T-helper 2 cell treated with Interferon-gamma antibody and Interleukin-4, amounts not matched to agents 5 μg/mL and 100 μg/mL, for 36 hours (primary cell): ENCODE measurements around the gene KHDC1.
"Not testable (repeated sequence)": the region's sequence is repeated elsewhere in the genome, so short reads cannot be mapped to it uniquely, and the experiment has no call there.

Experiments
- DNase-seq: peaks from one replicate; pipeline ENCODE4 v3.0.0; 2021; ENCODE audit warnings: low spot score
- H3K27ac Mint-ChIP-seq: one replicate; pipeline ENCODE4 v1.8.0; 2021; ENCODE audit warnings: mild to moderate bottlenecking, mixed read lengths
- H3K27me3 Mint-ChIP-seq: one replicate; pipeline ENCODE4 v1.8.0; 2021; ENCODE audit warnings: low read depth, mixed read lengths
- H3K36me3 Mint-ChIP-seq: one replicate; pipeline ENCODE4 v1.8.0; 2021; ENCODE audit warnings: low read depth, mixed read lengths
- H3K4me1 Mint-ChIP-seq: one replicate; pipeline ENCODE4 v1.8.0; 2021; ENCODE audit warnings: low read depth, mixed read lengths
- H3K4me3 Mint-ChIP-seq: one replicate; pipeline ENCODE4 v1.8.0; 2022; ENCODE audit warnings: mild to moderate bottlenecking, moderate library complexity, mixed read lengths
- H3K9me3 Mint-ChIP-seq: one replicate; pipeline ENCODE4 v1.8.0; 2021; ENCODE audit warnings: mixed read lengths

KHDC1 gene

GRCh38 chr6:73281684-73282083 lies 18.7 kb upstream of the KHDC1 start:
- H3K27ac Mint-ChIP-seq, H3K9me3 Mint-ChIP-seq, H3K27me3 Mint-ChIP-seq, H3K4me1 Mint-ChIP-seq, H3K4me3 Mint-ChIP-seq, H3K36me3 Mint-ChIP-seq, DNase-seq: not testable (repeated sequence)

DNA sequence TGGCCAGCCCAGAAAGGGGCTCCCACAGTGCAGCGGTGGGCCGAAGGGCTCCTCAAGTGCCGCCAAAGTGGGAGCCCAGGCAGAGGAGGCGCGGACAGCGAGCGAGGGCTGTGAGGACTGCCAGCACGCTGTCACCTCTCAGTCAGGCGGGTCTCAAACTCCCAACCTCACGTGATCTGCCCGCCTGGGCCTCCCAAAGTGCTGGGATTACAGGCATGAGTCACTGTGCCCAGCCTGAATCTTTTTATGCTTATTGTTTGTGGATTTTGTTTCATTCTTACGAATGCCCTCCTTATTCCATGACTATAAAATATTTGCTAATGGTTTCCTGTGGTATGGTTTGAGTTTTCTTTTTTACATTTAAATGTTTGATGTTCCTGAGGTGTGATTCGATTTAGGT lies 6.3 kb upstream of the KHDC1 start:
- H3K27me3 Mint-ChIP-seq, H3K27ac Mint-ChIP-seq, H3K4me3 Mint-ChIP-seq, H3K9me3 Mint-ChIP-seq, DNase-seq: not testable (repeated sequence)
- Mint-ChIP-seq H3K4me1 (peaks cover 22% of the 10 kb centered on the region), H3K36me3 (peaks cover 19% of the 10 kb centered on the region)

- not testable (repeated sequence) for H3K4me3 Mint-ChIP-seq, DNase-seq, H3K27me3 Mint-ChIP-seq, H3K9me3 Mint-ChIP-seq, H3K27ac Mint-ChIP-seq
- peaks cover 26% of the 10 kb centered on the region for H3K4me1 Mint-ChIP-seq
- peaks cover 19% of the 10 kb centered on the region for H3K36me3 Mint-ChIP-seq
These were observed 5.9 kb upstream of the KHDC1 start for GRCh38 chr6:73268896-73269295.

- Mint-ChIP-seq H3K9me3 (no peaks in the 10 kb centered on the region), H3K27me3 (no peaks in the 10 kb centered on the region), H3K4me1 (peaks cover 33% of the 10 kb centered on the region), H3K27ac (no peak overlapping the region), H3K4me3 (peak overlapping the region; percentile 82), H3K36me3 (peaks cover 14% of the 10 kb centered on the region)
- no peak for DNase-seq
These were observed 1.4 kb upstream of the KHDC1 start for GRCh38 chr6:73264446-73264845.

DNA sequence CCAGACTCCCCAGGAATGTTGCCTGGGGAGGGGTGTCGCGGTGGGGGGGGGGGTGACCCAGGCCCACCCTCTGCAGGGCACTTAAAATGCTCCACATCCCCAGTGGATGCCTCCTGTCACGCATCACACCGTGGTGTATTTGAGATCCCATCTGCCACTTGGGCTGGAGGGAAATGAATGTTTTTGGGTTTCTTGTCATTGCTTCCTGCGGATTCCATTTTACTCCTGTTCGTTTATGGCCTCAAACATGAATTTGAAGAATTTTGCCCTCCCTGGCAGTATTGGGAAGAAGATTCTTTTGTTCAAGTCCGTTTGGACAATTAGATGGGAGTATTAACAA lies 544 bp upstream of the KHDC1 start:
- Mint-ChIP-seq H3K27me3 (no peaks in the 10 kb centered on the region), H3K9me3 (no peaks in the 10 kb centered on the region), H3K27ac (peak overlapping the region; percentile 73), H3K4me1 (peaks cover 33% of the 10 kb centered on the region), H3K36me3 (peaks cover 13% of the 10 kb centered on the region), H3K4me3 (peak overlapping the region; percentile 82)
- no peak for DNase-seq

GRCh38 chr6:73258721-73259120 lies 4.3 kb downstream of the KHDC1 start:
- no peak for DNase-seq
- H3K27me3 Mint-ChIP-seq: no peaks in the 10 kb centered on the region
- peaks cover 6% of the 10 kb centered on the region for H3K4me1 Mint-ChIP-seq
- no peak overlapping the region for H3K4me3 Mint-ChIP-seq
- no peaks in the 10 kb centered on the region for H3K36me3 Mint-ChIP-seq
- no peak overlapping the region for H3K27ac Mint-ChIP-seq
- H3K9me3 Mint-ChIP-seq: no peaks in the 10 kb centered on the region

- not testable (repeated sequence) for H3K27ac Mint-ChIP-seq, H3K9me3 Mint-ChIP-seq, H3K27me3 Mint-ChIP-seq, DNase-seq, H3K4me3 Mint-ChIP-seq, H3K36me3 Mint-ChIP-seq, H3K4me1 Mint-ChIP-seq
These were observed 8.7 kb downstream of the KHDC1 start for GRCh38 chr6:73254323-73254722.

DNA sequence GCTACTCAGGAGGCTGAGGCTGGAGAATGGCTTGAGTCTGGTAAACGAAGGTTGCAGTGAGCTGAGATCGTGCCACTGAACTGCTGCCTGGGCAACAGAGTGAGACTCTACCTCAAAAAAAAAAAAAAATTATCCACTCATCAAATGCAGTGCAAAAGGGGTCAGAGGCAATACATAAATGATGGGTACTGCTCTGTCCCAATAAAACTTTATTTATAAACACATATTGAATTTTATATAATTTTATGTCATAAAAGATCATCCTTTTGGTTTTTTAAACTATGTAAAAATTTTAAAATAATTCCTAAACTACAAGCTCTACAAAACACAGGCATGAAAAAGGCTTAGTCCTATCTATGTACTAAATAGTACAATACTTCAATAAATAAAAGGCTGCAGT lies 10.3 kb downstream of the KHDC1 start:
- Mint-ChIP-seq H3K36me3 (no peaks in the 10 kb centered on the region), H3K27me3 (peaks cover 7% of the 10 kb centered on the region), H3K27ac (no peak overlapping the region), H3K4me1 (no peaks in the 10 kb centered on the region), H3K9me3 (no peaks in the 10 kb centered on the region), H3K4me3 (no peak overlapping the region)
- no peak for DNase-seq

- Mint-ChIP-seq H3K9me3 (no peaks in the 10 kb centered on the region), H3K27ac (no peak overlapping the region), H3K4me1 (no peaks in the 10 kb centered on the region), H3K36me3 (no peaks in the 10 kb centered on the region), H3K27me3 (peaks cover 14% of the 10 kb centered on the region), H3K4me3 (no peak overlapping the region)
- DNase-seq: no peak
These were observed 13.0 kb downstream of the KHDC1 start for GRCh38 chr6:73250016-73250415.

DNA sequence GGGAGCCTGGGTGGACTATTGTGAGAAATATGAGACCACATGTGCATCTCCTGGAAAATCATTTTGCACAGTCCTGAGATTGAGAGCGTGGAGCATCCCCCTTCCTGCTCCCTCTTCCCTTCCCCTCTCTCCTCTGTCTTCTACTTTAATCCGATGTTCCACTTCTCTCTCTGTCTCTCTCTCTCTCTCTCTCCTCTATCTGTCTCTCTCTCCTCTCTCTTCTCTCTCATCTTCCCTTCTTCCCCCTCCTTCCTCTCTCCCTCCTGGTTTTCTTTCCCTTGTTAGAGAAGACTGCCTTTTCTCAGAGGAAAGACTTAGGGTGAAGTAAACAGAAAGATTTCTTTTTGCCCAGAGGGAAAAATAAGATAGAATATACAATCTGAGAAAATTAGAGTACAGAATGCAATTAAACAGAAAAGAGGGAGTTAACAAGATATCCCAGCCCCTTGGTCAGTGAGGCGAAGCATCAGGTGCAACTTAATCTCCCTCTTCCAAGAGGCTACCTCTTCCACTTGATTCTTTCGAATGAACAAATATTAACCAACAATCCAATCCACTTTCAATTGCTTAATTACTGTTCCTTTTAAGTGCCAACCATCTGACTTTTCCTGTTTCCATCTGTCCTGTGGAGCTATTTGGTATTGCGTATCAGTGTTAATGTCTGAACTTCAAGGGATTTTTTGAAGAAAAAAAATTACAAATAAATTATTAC lies 14.6 kb downstream of the KHDC1 start:
- H3K27ac Mint-ChIP-seq: no peak overlapping the region
- DNase-seq: no peak
- no peaks in the 10 kb centered on the region for H3K36me3 Mint-ChIP-seq
- peaks cover 19% of the 10 kb centered on the region for H3K27me3 Mint-ChIP-seq
- H3K4me3 Mint-ChIP-seq: no peak overlapping the region
- H3K4me1 Mint-ChIP-seq: no peaks in the 10 kb centered on the region
- no peaks in the 10 kb centered on the region for H3K9me3 Mint-ChIP-seq

DNA sequence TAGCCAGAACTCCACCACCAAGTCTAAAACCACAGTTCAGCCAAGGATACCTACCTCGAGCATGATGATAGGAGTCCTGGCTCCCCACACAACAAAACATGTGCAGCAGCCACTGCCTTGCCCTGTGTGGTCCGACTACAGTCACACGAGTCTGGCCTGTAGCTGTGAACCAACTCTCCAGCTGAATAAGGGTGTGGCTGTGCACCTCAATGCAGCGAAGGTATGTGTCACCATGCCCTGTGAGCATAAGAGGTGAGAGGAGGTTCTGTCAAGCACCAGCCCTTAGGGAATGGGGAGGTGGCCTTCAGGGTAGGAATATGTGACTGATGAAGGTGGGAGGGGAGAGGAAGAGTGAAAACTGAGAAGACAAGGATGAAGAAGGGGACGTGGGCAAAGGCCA lies 21.0 kb downstream of the KHDC1 start:
- Mint-ChIP-seq H3K27ac (no peak overlapping the region), H3K36me3 (no peaks in the 10 kb centered on the region), H3K27me3 (peaks cover 18% of the 10 kb centered on the region), H3K4me1 (no peaks in the 10 kb centered on the region), H3K4me3 (no peak overlapping the region), H3K9me3 (no peaks in the 10 kb centered on the region)
- no peak for DNase-seq

- Mint-ChIP-seq H3K27ac (no peak overlapping the region), H3K4me1 (no peaks in the 10 kb centered on the region), H3K36me3 (no peaks in the 10 kb centered on the region), H3K4me3 (no peak overlapping the region), H3K9me3 (no peaks in the 10 kb centered on the region), H3K27me3 (peaks cover 15% of the 10 kb centered on the region)
- DNase-seq: no peak
These were observed 22.3 kb downstream of the KHDC1 start for GRCh38 chr6:73240730-73241129.

DNA sequence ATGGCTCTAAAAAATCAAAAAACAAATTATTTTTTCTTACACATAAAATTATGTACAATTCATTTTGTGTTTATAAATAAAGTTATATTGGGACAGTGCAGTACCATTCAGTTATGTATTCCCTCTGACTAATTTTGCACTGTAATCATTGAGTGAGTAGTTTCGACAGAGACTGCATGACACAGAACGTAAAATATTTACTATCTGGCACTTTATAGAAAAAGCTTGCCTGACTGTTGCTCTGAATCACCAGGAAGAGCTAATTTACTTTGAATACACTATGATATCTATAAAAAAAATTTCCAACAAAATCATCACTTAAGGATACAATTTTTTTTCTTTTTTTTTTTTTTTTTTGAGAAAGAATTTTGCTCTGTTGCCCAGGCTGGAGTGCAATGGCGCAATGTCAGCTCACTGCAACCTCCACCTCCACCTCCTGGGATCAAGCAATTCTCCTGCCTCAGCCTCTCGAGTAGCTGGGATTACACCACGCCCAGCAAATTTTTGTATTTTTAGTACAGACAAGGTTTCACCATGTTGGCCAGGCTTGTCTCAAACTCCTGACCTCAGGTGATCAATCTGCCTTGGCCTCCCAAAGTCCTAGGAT lies 26.7 kb downstream of the KHDC1 start:
- no peaks in the 10 kb centered on the region for H3K9me3 Mint-ChIP-seq
- no peaks in the 10 kb centered on the region for H3K4me1 Mint-ChIP-seq
- no peak overlapping the region for H3K27ac Mint-ChIP-seq
- H3K4me3 Mint-ChIP-seq: no peak overlapping the region
- H3K36me3 Mint-ChIP-seq: no peaks in the 10 kb centered on the region
- no peak for DNase-seq
- no peaks in the 10 kb centered on the region for H3K27me3 Mint-ChIP-seq

DNA sequence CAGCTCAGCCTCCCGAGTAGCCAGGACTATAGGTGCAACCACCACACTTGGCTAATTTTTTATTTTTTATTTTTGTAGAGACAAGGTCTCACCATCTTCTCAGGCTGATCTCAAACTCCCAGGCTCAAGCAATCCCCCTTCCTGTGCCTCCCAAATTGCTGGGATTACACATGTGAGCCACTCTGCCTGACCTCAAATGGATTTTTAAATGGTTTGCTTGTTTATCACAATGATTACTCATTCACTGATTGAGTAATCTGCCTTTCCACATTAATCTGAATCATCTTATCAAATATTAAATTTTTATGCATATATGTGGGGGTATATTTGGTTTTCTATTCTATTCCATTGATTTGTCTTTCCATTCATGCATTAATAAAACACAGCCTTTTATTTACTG lies 28.3 kb downstream of the KHDC1 start:
- no peak for DNase-seq
- Mint-ChIP-seq H3K27me3 (no peaks in the 10 kb centered on the region), H3K27ac (no peak overlapping the region), H3K36me3 (no peaks in the 10 kb centered on the region), H3K4me3 (no peak overlapping the region), H3K9me3 (no peaks in the 10 kb centered on the region), H3K4me1 (no peaks in the 10 kb centered on the region)

DNA sequence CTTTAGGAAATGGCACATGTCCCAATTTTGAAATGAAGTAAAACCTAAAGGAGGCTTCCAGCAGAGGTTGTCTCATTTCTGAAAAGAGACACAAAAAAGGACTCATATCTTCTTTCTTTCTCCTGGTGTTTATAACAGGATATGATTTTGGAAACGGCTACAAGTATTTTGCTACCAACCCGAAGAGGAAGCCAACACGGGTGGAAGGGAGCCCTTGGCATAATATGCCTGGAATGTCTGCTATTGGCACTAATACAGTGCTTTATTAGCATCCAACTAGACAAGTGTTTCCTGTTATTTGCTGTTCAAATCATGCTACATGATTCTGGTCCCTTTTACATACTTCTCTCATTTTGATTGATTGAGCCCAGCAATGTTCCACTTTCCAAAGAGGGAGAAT lies 29.0 kb downstream of the KHDC1 start:
- DNase-seq, H3K27ac Mint-ChIP-seq, H3K36me3 Mint-ChIP-seq, H3K27me3 Mint-ChIP-seq, H3K9me3 Mint-ChIP-seq, H3K4me1 Mint-ChIP-seq, H3K4me3 Mint-ChIP-seq: not testable (repeated sequence)
